ENCODE results near the gene ZG16.

GRCh38 chr16:29737713-29738112, 40.3 kb upstream of the ZG16 start:
- TF ChIP-seq EP300 (IDR thresholded peaks at IDR 0.05; ENCODE audit: borderline replicate concordance) (no peak), REST (IDR thresholded peaks at IDR 0.05; ENCODE audit: low read depth) (no peak), EGR1 (IDR thresholded peaks at IDR 0.05) (no peak), FOXM1 (IDR thresholded peaks at IDR 0.05; ENCODE audit: borderline replicate concordance, low read depth) (no peak), YY1 (IDR thresholded peaks at IDR 0.05; ENCODE audit: low read depth) (no peak), RAD21 (IDR thresholded peaks at IDR 0.05; ENCODE audit: low read depth) (no peak), CEBPB (IDR thresholded peaks at IDR 0.05) (no peak), MAX (IDR thresholded peaks at IDR 0.05) (no peak), TEAD4 (IDR thresholded peaks at IDR 0.05) (no peak), TAF1 (IDR thresholded peaks at IDR 0.05; ENCODE audit: low read depth) (no peak), CREB1 (IDR thresholded peaks at IDR 0.05; ENCODE audit: low read depth) (no peak), ZBTB7A (IDR thresholded peaks at IDR 0.05; ENCODE audit: low read depth) (no peak)
